HK-2 (cell line): Measurements from ENCODE around the gene CHST10.
"Not testable (repeated sequence)": the region's sequence is repeated elsewhere in the genome, so short reads cannot be mapped to it uniquely, and the experiment has no call there.

Source experiments
- DNase-seq: peaks from one replicate; pipeline ENCODE4 v3.0.0-alpha.2; 2018; ENCODE audit not compliant: unreplicated experiment

Gene CHST10

DNA sequence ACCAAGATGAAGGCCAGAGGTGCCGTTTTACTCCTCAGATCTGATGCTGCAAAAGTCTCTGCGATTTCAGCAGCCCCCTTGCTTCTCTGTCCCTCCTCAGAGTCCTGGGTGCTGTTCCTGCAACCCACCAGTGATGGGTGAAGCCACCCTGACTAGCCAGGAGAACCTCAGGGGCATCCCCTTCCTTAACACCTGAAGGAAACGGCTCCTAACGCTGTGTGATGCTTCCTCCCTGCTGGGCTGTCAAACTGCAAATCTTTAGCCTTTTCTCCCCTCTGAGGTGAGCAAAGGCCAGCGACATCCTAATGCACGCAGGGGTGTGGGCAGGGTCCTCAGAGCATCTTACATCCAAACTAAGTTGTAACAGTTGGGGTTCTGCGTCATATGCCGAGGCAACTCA, 24.8 kb downstream of the CHST10 start:
- DNase-seq: no peak

DNA sequence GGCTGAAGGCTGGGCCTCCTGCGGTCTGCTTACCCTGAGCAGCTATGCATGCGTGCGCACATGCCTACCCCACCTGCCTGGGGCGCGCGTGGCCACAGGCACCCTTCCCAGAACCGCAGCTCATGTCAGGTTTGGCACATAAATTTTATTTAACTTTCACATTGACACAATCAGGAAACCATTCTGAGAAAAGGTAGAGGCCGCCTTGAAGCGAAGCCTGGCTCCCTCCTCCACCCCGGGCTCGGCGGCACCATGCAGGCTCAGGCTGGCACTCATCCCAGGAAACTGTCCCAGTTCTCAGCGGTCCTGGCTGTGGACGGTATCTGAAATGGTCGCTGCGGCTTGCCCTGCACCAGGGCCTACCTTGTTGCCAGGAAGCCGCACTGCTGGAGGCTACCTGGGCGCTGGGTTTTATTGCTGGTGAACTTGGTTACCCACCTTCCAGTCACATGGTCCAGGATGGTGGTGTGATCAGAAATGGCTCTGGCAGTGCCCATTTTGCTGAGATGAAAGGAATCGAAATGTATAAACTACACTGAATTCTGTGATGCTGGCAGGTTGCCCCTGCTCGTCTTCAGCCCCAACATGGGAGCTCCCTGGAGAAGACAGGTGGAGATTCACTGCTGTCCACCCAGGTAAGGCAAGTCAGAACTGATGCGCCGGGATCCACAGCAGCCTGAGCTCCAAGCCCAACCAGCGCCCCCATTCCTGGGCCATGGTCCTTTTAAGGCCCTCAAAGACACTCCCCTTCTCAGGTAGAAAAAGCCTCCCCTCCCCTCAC, 25.5 kb downstream of the CHST10 start:
- DNase-seq: no peak

DNA sequence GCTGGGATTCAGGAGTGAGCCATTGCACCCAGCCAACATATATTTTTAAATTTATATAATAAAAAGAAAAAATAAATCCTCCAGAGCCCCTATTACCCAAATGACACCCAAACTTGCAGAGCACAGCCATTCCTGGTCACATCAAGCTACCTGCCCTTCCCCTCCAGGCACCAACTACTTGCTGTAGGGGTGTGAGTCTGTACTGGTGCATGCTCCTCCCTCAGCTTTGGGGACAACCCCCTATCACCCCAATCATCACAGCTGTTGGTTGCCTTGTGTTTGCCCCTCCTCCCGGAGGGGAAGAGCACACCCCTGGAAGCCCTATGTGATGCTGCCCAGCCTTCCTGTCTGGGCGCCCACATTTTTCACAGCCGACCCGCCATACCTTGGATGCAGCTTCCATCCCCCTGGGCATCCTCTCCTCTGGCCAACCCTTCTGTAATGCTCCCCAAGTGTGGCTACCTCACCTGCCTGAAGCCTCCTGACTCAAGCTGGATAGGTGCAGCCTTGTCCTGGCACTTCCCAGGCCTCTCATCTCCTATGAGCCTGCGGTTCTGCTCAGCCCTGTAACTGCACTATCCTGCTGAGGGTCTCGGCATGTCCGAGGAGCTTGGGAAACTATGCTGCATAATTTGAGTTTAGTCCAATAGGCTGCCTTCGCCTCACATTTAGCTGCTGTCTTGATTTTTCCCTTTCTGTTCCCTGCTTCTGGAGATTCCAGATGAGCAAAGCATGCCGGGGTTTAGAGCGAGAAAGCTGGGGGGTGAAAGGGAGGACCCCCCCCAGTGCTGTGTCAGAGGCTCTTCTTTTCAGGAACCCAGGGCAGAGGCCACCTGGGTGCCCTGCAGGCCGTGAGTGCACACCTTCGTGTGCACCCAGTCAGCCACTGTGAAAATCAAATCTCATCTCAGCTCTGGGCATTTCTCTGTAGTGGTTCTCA, 27.2 kb downstream of the CHST10 start:
- DNase-seq: no peak

DNA sequence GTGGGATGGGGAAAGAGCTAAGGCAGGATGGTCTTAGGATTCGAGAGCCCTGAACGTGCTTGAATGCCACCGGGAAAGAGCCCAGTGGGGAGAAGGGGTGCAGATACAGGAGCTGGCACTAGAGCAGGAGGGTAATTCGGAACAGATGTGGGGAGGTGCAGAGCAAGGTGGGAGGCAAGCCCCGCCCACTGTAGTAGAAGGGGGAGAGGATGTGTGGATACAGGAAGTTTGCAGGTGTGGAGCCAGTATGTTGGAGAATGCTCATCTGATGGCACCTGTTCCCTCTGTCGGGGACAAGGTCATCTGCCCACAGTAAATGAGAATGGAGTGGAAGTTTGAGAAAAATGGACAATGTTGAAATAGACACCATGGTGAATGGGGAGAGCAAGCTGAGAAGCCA, 28.8 kb downstream of the CHST10 start:
- no peak for DNase-seq

DNA sequence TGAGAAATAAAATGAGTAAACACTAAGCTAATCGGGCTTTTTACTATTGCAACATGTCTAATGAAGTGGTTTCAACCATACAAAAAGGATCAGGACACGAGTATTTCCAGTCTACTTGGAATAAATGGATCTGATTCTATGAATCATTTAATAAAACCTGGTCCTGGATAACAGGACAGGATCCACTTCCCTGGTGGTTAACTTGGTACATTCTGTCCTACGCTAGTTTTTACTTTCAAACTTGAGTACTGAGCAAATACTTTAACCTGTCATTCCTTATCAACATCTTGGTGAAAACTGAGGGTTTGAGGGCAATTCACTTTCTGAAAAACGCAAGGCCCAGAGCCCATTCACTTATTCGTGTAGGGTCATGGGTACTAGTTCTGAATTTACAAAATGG, 33.5 kb downstream of the CHST10 start:
- DNase-seq: no peak

DNA sequence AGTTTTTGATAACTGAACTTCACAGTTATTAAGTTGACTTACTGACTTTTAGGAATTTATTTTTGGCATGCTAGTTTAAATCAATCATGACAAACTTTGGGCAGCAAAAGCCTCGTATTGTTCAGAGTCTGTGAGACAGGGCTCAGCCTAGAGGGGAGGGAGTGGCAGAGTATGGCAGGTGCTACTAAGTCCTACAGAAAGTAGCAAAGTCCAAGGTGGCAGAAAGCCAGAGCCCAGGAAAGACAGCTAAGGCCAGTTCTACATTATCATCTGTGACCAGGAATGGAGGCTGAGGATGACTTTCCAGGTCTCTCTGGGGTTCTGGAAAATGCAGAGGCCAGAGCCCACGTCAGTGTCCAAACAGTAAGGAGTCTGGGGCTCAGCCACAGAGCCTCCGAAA, 34.2 kb downstream of the CHST10 start:
- DNase-seq: no peak

DNA sequence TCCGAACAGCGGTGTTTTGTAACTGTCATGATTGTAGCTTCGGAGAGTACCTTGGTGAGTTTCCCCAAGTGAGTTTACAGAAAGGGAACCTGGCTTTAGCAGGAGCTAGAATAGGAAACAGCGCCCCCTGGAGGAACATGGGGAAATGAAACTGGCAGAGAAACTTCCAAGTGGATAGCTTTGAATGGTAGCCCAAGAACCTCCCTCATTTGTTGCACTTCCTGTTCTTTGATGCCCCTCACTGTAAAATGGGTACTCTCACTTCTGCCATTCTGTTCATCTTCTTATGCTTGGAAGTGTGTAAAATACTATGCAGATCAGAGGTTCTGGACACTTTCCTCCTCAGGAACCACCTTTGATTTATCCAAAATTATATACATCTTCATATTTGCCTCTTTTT, 36.2 kb downstream of the CHST10 start:
- DNase-seq: peak; percentile 80

DNA sequence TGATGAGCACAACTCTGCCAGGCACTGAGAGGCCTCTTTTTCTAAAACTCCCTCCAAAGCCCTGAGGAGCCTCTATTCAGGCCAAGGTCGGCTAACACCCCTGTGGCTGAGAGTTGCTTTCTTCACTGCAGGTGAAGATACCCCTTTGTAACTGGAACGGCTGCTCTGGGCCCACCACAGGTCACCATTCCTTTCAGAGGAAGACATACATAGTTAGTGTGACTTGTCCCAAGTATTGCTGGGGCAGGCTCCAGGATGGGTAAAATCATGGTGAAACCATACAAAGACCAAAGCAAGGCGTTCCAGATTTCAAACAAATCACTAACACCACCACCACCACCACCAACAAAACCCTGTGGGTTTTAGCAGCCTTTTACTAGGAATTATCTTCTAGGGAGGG, 36.8 kb downstream of the CHST10 start:
- DNase-seq: no peak

DNA sequence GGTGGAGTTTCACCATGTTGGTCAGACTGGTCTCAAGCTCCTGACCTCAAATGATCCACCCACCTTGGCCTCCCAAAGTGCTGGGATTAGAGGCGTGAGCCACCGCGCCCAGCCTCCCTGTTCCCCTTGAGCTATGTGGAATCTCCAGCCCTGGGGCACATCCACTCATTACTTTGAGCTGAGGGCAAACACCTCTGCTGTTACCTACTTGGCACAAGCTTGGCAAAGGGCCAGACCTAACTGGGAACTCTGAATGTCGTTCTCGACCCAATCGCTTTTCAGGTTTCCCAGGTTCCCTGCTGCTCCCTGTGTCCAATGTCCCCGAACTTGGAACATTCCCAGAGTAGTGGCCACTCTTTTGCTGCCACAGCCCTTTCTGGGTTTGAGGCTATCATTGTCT, 40.6 kb downstream of the CHST10 start:
- no peak for DNase-seq

DNA sequence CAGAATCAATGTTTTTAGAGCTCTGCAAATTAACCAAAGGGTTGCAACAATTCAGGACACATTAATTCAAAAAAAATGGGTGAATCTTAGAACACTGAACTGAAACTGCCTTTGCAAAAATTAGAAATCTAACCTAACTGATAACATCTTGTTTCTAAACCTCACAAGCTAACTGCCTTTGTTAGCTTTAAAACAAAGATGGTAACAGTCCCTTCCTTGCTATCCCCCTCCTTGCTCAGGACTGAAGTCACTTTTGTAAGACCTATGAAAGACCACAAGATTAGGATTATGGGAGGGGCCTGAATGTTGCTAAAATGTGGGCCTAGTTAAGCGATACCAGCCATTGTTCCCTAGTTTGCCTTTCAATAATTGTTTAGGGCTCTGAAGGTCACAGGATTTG, 50.3 kb downstream of the CHST10 start:
- no peak for DNase-seq

DNA sequence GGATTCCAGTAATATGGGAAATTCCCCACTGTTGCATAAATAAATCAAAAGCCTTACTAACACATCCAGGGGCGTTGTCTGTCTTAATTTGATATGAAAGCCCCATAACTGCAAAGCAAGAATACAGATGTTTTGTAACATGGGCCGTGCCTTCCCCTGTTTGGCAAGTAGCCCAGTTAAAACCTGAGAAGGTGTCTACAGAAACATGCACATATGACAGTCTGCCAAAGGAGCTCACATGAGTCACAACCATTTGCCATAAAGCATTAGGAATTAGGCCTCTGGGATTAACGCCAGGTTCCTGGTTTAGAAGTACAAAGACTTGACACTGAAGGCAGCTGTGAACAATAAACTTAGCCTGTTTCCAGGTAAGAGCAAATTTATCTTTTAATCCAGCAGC, 52.0 kb downstream of the CHST10 start:
- no peak for DNase-seq

DNA sequence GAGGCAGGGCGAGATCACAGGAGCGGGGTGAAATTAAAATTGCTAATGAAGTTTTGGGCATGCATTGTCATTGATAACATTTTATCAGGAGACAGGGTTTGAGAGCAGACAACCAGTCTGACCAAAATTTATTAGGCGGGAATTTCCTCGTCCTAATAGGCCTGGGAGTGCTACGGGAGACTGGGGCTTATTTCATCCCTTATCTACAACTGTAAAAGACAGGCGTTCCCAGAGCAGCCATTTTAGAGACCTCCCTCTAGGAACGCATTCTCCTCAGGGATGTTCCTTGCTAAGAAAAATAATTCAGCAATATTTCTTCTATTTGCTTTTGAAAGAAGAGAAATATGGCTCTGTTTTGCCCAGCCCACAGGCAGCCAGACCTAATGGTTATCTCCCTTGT, 55.2 kb downstream of the CHST10 start:
- not testable (repeated sequence) for DNase-seq

DNA sequence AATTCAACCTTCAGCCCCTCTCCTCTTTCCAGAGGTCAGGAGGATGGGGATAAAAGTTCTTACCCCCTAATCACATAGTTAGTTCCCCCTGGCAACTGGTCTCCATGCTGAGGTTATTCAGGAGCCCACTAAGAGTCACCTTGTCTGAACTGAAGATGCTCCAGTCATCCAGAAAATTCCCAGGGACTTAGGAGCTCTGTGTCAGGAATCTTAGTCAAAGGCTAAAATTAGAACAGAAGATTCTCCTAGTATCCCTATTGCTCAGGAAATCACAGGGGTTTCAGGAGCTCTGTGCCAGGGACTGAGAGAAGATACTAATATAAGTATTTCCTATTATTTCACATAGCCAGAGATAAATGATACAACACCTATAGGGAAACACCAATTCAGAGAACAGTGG, 57.9 kb downstream of the CHST10 start:
- no peak for DNase-seq

DNA sequence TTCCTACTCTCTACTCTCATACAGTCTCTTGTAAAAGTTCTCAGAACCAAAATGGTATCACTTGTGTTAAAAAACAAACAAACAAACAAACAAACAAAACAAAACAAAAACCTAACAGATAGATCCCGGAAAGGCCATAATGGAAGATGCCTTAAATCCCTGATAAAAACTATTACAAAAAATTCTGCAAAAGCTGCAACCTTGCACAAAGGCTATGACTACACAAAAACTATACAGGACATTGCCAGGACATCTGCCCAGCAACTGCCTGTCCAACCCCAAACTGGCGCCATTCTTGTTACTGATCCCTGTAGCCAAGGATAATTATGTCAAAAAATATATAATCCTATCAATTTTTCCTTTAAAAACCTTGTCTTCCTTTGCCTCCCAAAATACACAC, 58.9 kb downstream of the CHST10 start:
- no peak for DNase-seq

DNA sequence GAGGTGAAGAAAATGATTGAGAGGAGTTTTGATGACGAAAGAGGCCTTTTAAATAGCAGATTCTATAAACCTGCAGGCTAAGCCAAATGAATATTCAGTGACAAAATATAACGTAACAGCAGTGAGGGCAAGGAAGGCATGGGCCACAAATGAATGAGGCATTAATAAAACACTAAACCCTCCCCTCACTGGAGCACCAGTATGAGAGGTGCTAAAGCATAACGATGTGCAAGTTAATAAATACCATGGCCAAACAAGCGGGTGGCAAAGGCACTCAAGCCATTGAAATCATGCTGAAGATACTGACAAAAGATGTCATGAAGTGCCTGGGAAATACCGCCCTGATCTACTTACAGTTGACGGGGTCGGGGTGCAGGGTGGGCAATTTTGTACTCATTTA, 64.9 kb downstream of the CHST10 start:
- no peak for DNase-seq

DNA sequence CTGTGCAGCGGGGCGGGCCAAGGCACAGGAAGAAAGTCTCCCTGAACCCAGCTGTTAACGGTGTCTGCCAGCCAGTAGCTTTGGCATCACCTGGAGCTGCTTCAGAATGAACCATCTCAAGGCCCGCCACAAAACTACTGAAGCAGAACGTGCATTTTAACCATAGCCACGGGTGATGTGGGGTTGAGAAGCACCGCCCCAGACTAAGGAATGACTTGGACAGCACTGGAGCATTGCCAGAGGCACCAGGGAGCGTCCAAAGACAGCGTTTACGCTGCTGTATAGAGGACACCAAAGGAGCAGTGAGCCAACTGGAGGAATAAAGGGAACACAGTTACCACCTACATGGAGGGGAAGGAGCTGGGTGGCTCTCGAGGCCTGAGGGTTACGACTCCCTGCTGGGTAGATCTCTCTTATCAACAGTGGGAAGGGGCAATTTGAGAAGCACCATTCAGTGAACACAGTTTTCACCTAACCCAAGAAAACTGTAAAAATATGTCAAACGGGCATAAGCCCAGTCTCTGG, 66.7 kb downstream of the CHST10 start:
- DNase-seq: no peak

DNA sequence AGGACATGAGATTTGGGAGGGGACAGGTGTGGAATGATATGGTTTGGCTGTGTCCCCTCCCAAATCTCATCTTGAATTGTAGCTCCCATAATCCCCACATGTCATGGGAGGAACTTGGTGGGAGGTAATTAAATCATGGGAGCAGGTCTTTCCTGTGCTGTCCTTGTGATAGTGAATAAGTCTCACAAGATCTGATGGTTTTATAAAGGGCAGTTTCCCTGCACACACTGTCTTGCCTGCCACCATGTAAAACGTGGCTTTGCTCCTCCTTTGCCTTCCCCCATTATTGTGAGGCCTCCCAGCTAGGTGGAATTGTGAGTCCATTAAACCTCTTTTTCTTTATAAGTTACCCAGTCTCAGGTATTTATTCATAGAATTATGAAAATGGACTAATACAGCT, 72.3 kb downstream of the CHST10 start:
- DNase-seq: not testable (repeated sequence)

DNA sequence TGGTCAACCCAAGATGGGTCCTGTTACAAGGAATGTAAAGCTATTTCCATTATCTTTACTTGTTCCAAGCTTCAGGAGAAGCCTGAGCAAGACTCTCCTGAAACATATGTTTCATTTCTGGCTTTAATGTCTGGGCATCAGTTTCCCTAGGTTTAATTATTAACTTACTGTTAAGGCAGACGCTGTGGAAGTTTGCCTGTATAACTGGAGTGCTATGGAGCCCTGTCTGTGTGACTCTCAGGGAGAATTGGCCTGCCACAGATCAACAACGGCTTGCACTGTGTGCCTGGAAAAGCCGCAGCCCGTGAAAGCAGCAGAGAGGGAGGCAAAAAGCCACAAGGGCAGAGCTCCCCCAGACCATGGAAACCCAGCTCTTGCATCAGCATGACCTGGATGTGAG, 73.0 kb downstream of the CHST10 start:
- DNase-seq: no peak

DNA sequence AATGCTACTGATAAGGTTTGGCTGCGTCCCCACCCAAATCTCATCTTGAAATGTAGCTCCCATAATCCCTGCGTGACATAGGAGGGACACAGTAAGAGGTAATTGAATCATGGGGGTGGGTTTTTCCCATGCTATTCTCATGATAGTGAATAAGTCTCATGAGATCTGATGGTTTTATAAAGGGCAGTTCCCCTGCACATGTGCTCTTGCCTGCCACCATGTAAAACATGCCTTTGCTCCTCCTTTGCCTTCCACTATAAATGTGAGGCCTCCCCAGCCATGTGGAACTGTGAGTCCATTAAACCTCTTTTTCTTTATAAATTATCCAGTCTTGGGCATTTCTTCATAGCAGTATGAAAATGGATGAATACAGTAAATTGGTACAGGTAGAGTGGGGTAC, 75.0 kb downstream of the CHST10 start:
- DNase-seq: not testable (repeated sequence)
